Measurements from ENCODE around the gene MINDY4.

The MINDY4 gene

GRCh38 chr7:30920584-30921539 is 149.6 kb downstream of the MINDY4 start:
- DNase-seq = no peak

DNA sequence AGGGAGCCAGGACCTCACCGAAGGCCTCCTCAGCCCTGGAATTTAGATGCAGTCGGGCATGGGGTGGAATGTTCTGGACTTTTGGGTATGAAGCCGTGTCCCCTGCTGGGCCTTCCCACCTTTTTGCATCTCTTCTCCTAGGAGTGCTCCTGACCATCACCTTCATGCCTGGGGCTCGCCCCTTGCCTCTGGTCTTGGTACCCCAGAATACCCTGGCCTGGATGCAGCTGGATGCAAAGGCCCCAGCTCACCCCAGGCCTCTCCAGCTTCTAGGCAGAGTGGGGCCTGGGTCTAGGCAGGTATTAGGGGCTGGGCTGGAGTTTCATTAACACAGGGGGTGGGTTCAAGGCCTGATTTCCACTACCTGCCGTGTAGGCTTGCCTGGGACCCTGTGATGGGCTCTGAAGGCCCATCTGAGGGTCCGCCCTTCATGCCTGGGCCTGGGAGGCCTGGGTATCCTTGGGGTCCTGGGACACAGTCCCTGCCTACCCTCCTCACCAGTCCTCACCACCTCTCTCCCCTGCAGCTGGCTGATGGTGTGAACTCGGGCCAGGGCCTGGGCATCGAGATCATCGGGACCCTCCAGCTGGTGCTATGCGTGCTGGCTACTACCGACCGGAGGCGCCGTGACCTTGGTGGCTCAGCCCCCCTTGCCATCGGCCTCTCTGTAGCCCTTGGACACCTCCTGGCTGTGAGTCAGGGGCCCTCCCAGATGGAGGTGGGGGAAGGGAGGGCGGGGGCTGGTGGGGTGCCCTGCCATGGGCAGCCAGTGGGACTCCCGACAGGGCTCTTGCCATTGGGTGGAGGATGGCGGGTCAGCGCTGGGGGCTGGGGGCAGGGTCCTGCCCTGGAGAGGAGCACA is 150.6 kb downstream of the MINDY4 start:
- no peak for DNase-seq

GRCh38 chr7:30922596-30922995 is 151.4 kb downstream of the MINDY4 start:
- no peak for DNase-seq

DNA sequence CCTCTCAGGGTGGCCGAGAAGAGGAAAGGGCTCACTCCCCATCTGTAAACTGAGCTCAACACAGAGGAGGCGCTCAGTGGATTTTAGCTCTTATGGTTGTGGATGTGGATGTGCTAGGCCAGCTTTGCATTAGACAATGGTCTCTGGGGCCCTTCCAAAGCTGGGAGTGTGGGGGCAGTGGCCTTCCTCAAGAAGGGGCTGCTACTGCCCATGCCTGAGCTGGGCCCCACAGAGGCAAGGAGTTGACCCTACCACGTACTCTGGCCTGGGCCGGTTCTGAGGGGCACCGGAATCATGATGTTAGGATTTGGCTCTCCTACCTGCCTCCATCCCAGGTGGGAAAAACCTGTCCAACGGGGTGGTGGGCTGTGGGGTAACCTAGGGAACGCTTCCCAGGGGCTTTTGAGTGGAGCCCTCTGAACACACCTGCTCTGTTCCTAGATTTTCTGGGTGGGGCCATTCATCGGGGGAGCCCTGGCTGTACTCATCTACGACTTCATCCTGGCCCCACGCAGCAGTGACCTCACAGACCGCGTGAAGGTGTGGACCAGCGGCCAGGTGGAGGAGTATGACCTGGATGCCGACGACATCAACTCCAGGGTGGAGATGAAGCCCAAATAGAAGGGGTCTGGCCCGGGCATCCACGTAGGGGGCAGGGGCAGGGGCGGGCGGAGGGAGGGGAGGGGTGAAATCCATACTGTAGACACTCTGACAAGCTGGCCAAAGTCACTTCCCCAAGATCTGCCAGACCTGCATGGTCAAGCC is 152.0 kb downstream of the MINDY4 start:
- no peak for DNase-seq

GRCh38 chr7:30923774-30924413 is 152.7 kb downstream of the MINDY4 start:
- no peak for DNase-seq

DNA sequence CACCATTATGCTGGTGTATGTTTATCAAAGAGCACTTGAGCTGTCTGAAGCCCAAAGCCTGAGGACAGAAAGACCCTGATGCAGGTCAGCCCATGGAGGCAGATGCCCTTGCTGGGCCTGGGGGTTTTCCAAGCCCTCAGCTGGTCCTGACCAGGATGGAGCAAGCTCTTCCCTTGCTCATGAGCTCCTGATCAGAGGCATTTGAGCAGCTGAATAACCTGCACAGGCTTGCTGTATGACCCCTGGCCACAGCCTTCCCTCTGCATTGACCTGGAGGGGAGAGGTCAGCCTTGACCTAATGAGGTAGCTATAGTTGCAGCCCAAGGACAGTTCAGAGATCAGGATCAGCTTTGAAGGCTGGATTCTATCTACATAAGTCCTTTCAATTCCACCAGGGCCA is 153.4 kb downstream of the MINDY4 start:
- no peak for DNase-seq

DNA sequence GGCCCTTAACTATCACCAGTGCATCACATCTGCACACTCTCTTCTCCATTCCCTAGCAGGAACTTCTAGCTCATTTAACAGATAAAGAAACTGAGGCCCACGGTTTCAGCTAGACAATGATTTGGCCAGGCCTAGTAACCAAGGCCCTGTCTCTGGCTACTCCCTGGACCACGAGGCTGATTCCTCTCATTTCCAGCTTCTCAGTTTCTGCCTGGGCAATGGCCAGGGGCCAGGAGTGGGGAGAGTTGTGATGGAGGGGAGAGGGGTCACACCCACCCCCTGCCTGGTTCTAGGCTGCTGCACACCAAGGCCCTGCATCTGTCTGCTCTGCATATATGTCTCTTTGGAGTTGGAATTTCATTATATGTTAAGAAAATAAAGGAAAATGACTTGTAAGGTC is 153.9 kb downstream of the MINDY4 start:
- DNase-seq = no peak

DNA sequence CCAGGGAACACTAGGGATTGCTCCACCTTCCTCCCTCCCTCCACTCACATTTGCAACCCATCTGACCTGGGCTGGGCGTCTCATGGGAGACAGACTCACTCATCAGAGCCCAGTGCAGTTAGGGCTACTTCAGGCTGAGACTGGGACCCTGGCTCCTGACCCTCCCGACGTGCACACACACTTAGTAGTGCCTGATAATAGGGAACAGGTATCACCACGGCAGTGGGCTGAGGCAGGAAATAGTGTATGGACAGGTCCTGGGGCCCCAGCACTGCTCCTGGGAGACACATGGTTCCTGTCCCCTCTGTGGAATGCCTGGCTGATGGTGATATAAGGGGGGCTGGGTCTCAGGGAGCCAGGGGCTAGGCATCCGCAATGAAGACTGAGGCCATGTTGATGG is 154.7 kb downstream of the MINDY4 start:
- no peak for DNase-seq

GRCh38 chr7:30926313-30926712 is 155.1 kb downstream of the MINDY4 start:
- no peak for DNase-seq

- no peak for DNase-seq
Observed at GRCh38 chr7:30927040-30927439, 155.8 kb downstream of the MINDY4 start.

GRCh38 chr7:30927559-30927958 is 156.3 kb downstream of the MINDY4 start:
- DNase-seq = no peak

- DNase-seq = no peak
Observed at GRCh38 chr7:30928254-30928872, 157.1 kb downstream of the MINDY4 start.

GRCh38 chr7:30929686-30930085 is 158.5 kb downstream of the MINDY4 start:
- DNase-seq = no peak

DNA sequence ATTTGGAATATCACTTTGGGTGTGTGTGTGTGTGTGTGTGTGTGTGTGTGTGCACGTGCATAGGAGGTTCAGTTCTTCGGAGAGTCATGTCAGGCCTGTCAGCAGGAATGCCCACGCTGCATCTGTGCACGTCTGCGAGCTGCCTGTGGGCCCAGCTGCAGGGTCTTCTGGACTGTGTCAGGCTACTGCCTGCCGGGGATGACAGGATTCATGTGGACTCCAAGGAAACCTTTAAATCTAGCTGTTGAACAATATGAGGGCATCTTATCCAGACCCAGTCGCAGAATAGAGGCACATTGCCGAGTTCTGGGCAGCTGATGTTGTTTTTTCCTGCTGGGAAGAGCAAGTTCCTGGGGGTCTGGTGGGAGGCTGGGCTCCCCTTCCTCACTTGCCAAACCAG is 159.4 kb downstream of the MINDY4 start:
- DNase-seq = no peak

- no peak for DNase-seq
Observed at GRCh38 chr7:30931161-30931928, 160.1 kb downstream of the MINDY4 start.

DNA sequence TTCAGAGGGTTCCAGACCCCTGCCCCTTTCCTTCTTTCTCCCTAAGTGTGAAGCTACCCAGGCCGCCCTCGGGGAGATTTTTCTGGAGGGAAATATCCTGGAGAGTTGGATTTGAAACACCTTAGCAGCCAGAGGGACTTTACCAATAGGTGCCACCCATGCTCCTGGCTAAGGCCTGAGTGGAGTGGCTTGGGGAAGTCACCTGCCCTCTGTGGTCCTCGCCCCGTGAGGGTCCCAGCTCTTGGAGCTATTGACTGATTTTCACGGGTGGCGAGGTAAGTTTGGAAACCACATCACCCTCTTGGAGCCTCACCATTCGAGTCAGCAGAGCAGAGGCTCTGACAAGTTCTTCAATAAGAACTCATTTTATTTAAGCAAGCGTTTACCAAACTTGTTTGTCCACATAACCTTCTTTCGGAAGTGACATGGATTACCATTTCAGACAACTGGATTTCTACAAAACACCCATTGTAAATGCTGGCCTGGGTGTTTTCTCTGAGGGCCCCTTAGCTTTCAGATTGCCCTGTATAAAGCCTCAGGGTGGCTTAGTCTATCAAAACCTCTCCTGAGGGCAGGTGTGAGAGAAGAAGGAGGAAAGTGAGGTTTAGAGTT is 160.8 kb downstream of the MINDY4 start:
- no peak for DNase-seq

GRCh38 chr7:30932562-30932961 is 161.3 kb downstream of the MINDY4 start:
- no peak for DNase-seq

DNA sequence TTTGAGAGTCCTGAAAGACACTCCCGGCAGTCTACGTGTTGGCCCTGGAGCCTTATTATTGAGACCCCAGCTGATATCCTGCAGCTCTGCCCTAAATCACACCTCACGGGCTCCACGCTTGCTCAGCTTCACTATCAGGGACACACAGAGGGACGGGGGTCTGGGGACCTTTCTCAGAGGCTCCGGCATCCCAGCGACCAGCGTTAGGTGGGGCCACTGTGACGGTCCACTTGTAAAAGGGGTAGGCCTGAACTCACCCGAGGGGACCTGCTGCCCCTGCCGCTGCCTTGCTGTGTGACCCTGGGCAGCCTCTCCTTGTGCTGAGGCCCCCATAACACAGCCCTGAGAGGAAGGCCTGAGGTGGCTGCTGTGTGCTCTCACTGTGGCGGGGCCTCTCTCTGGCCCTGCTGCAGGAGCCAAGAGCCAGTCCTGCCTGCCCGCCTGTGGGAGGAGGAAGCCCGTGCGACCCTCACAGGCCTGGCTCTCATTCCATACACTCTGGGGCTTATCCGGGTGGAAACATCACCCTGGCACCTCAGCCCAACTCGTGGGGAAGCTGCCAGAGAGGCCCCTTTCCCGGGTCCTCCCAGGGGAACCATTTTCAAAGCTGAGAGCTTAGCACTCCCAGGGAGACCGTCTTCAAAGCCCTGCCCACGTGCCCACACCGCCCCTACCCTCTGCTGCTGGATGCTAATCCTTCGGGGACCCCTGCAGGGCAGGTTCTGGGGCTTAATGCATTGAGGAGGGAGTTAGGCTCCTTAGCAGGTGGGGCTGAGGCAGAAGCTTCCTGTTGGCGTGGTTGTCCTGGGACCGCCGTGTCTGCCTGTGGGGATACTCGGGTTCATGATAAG is 162.1 kb downstream of the MINDY4 start:
- no peak for DNase-seq

GRCh38 chr7:30934225-30934624 is 163.0 kb downstream of the MINDY4 start:
- DNase-seq = no peak
